NOMO-1 treated with dmso at 0.1 percent for 144 hours (cell line): ENCODE measurements around the gene AADAC.
"Not testable (repeated sequence)": the region's sequence is repeated elsewhere in the genome, so short reads cannot be mapped to it uniquely, and the experiment has no call there.

Experiments used
- DNase-seq: peaks from one replicate; lab custom pipeline; 2025; ENCODE audit not compliant: unreplicated experiment; lab: John Stamatoyannopoulos, UW

Gene AADAC

GRCh38 chr3:151813799-151814198, at the start of gene AADAC:
AADAC (plus strand) TSS chr3:151814116; CDS start chr3:151814163, 47 bp downstream.
- DNase-seq, result no peak

- DNase-seq, result not testable (repeated sequence)
Observed at GRCh38 chr3:151764699-151765098, 49.2 kb upstream of the AADAC start.

GRCh38 chr3:151765685-151766084, 48.2 kb upstream of the AADAC start:
- DNase-seq, result no peak

- DNase-seq, result no peak
Observed at GRCh38 chr3:151766454-151766853, 47.5 kb upstream of the AADAC start.

- no peak for DNase-seq
Observed at GRCh38 chr3:151768393-151768930, 45.5 kb upstream of the AADAC start.

GRCh38 chr3:151769175-151769574, 44.7 kb upstream of the AADAC start:
- DNase-seq, result no peak

- DNase-seq, result no peak
Observed at GRCh38 chr3:151770956-151771355, 43.0 kb upstream of the AADAC start.

GRCh38 chr3:151772825-151773480, 41.0 kb upstream of the AADAC start:
- no peak for DNase-seq

- no peak for DNase-seq
Observed at GRCh38 chr3:151774235-151774634, 39.7 kb upstream of the AADAC start.

- DNase-seq, result no peak
Observed at GRCh38 chr3:151774910-151775309, 39.0 kb upstream of the AADAC start.

- DNase-seq, result no peak
Observed at GRCh38 chr3:151775314-151776258, 38.3 kb upstream of the AADAC start.

- DNase-seq, result no peak
Observed at GRCh38 chr3:151776259-151776740, 37.6 kb upstream of the AADAC start.

GRCh38 chr3:151777880-151778279, 36.0 kb upstream of the AADAC start:
- DNase-seq, result no peak

- DNase-seq, result no peak
Observed at GRCh38 chr3:151787626-151788025, 26.3 kb upstream of the AADAC start.

GRCh38 chr3:151788401-151788800, 25.5 kb upstream of the AADAC start:
- no peak for DNase-seq

GRCh38 chr3:151789853-151790463, 24.0 kb upstream of the AADAC start:
- DNase-seq, result no peak

- not testable (repeated sequence) for DNase-seq
Observed at GRCh38 chr3:151790763-151791162, 23.2 kb upstream of the AADAC start.

- DNase-seq, result no peak
Observed at GRCh38 chr3:151792411-151792810, 21.5 kb upstream of the AADAC start.

- no peak for DNase-seq
Observed at GRCh38 chr3:151793636-151794035, 20.3 kb upstream of the AADAC start.

- no peak for DNase-seq
Observed at GRCh38 chr3:151794080-151794479, 19.8 kb upstream of the AADAC start.

- DNase-seq, result no peak
Observed at GRCh38 chr3:151795276-151795675, 18.6 kb upstream of the AADAC start.
